GM19438 (cell line): ENCODE data around the gene NSUN4.
"Not testable (repeated sequence)": the region's sequence is repeated elsewhere in the genome, so short reads cannot be mapped to it uniquely, and the experiment has no call there.

Experiments used
- ATAC-seq: cut with Tn5 transposase; IDR thresholded peaks from one replicate; pipeline ENCODE4 v1.9.1; 2021; ENCODE audit warnings: low read depth; ENCODE audit not compliant: unreplicated experiment

Gene NSUN4

DNA sequence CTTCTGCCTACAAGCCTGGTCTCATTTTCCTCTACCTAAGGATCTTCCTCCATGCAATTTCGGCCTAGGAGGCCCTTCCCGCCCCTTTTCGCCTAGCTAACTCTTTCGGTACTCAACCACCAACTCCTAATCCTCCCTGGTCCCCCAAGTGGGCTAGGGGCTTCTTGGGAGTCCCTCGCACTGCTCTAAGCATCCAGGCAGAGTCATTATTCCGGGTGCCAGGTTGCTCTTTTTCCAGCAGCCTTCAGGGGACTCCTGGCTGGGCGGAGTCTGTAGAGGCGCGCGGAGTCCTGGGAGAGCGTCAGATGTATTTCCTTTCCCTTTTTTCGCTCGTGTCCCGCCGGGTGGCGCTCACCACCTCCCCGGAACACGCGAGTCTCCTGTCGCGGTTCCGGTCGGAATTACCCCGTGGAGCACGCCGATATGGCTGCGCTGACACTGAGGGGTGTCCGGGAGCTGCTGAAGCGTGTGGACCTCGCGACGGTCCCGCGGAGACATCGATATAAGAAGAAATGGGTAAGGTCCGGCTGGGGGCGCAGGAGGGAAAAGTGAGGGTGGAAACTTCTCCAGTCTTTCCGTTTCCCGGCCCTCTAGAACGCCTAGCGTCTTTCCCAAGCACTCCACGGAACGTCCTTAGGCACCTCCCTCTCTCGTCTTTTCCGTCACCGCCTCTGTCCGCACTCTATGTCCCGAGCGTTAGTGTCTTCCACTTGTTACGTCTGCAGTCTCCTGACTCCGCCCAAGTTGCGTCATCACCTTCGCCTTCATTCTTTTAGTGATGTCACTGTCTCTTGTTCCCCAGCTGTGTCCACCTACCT is at the start of gene NSUN4:
Gene NSUN4, plus strand, starts transcription at position 404 of the 818 bp plus-strand sequence. Its CDS starts 20 bp downstream, at position 424.
- ATAC-seq = peak; percentile 84

DNA sequence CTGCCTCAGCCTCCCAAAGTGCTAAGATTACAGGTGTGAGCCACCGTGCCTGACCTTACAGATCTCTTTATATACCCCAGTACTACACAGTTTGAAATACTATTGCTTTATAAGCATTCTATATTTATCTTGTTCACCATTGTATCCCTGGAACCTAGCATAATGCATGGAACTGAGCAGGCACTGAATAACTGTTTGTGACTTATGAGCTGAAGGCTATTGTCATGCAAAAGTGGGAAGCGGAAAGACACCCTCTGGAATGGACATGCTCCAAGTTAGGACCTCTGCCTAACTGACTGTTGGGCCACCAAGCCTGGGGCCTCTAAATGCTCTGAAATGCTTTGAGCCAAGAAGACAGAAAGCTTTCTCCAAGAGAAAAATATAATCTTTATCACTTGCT is 45.3 kb upstream of the NSUN4 start:
- no peak for ATAC-seq

DNA sequence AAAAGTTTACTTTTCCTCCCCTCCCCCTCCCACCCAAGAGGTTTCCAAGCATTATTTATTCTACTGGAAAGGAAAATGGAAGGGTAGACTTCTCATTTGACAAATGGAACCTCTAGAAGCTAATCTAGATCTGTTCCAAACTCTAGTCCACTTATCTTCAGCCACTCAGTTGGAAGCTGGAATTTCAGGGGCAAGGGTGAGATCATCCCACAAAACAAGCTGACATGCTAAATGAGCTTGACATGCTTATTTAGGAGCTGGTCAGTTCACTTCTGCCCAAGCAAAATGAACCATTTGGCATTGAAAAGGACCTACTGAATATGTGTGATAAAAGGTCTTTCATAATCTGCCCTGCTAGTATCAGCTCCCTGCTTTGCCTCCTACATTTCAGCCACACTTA is 42.2 kb upstream of the NSUN4 start:
- no peak for ATAC-seq

DNA sequence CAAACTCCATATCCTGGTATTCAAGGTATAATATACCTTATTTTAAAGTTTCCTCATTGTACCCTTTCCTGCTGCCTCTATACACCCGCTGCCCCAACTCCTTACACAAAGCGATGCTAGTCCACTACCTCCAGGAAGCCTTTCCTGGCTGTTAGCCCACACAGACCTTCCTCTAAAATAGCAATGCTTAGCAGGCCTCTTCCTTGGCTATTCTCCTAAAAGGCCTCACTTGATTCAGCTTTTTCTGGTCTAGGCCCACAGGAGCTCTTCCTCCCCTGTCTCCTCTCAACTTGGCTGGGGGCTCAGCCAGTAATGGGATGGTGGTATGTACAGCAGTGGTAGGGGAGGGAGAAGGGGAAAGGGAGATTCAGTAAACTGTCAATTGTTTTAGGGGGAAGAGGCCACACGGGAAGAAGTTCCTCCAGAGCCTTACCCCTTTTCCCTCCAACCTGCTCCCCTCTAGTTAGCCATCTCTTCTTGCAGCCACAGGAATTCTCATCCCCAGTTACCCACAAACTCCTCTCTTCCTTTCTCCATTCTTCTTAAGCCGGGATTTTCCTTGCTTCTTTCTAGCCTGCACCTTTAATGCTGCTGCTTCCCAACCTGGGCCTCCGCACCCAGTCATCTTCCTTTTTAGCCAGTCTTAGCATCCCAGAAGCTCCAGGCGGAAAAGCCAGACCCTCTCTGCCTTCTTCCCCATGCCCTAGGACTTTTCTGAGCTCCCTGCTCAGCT is 39.8 kb upstream of the NSUN4 start:
- ATAC-seq = no peak

DNA sequence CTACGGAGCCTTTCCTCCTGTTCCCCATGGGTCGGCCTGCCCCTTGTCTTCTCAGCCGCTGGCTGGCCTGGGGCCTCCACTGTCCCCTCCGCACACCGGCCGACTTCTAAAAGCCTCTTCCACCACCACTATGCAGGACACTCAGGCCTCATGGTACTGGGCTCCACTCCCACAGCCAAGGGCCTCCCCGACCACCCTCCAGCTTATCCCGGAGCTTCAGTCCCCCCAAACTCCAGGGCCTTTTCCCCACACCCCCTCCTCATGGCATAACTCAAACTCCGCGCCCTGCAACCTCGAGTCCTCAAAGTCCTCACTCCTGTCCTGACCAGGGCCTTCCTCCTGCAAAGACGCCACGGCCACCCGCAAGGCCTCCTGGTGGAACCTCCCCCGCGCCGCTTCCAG is 39.2 kb upstream of the NSUN4 start:
- ATAC-seq = no peak

DNA sequence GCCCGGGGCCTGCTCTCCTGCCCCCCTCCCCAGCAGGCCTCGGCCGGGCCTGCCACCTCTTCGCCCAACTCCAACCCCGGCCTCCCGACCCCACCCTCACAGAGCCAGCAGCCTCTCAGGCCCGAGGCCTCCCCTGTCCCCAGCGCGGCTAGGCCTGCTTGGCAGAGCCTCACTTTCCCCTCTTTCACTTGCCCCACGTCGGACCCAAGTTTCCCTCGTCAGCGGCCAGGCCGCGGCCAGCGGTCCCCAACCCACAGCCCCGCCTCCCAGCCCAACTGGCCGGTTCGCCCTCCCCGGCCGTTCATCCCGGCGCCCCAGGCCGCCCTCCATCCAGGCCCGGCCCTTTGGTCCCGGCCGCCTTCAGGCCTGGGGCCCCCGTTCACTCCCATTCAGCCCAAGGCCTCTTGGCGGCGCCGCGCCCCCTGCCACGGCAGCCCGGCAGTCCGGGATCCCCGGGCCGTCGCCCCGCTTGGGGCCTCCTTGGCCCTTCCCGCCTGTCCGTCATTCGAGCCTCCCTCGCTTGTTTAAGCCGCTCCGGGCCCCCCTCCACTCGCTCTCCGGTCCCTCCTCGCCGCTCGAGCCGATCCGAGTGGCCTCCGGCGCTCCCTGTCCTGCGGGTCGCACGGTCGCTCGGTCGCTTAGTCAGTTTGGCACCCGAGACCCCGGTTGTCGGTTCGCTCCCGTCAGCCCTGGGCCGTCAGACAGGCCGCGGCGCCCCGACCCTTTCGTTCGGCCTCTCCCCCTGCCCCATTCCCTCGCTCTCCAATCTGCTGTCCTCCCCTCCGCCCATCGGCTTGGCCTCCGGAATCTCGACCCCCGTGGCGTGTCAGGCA is 38.6 kb upstream of the NSUN4 start:
- no peak for ATAC-seq

DNA sequence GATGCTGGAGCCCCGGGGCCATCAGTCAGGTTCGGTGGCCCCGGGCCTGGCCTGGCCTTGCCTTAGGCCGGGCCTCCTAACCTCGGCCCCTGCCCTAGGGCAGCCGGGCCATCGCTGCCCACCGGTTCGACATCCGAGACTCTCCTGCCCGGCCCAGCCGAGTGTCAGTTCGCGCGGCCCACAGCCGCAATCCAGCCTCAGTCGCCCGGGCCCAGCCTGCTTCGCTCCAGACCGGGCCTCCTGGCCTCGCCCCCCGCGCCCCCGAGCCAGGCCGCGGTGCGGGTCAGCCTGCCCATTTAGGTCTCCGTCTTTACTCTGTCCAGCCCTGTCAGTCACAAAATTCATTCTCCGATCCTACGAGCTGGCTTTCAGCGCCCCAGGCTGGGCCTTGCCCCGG is 38.0 kb upstream of the NSUN4 start:
- ATAC-seq = no peak

DNA sequence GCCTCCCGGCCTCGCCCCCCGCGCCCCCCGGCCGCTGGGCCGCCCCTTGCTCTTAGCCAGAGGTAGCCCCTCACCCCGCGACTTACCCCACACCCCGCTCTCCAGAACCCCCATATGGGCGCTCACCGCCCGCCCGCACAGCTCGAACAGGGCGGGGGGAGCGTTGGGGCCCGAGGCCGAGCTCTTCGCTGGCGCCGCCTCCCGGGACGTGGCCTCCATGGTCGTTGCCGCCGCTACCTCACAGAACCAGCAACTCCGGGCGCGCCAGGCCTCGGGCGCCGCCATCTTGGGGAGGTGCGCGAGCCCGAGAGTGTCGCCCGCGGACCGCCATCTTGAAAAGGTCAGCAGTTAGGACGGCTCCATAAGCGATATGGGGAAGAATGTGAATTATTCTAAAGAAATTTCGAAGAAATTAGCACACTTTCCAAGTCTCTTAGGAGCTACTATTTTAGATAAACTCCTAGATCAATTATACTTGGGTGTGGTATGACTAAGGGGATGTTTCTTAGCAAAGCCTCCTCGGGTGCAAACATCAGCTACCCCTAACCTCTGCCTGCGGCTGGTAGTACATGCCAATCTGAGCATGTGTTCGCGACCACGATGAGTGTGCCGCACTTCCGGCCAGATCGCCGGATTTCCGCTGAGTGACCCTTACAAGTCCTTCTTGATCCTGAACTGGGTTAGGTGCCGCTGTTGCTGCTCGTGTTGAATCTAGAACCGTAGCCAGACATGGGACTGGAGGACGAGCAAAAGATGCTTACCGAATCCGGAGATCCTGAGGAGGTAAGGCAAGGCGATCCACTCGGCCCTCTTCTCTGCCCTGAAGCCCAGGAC is 37.4 kb upstream of the NSUN4 start, which contains the start of the genes LRRC41 and UQCRH:
Gene LRRC41, minus strand, starts transcription at position 579 of the 834 bp plus-strand sequence. Its CDS starts 294 bp downstream, at position 285.
Gene UQCRH, plus strand, starts transcription at position 661 of the 834 bp plus-strand sequence. Its CDS starts 69 bp downstream, at position 730.
- peak; percentile 65 for ATAC-seq

DNA sequence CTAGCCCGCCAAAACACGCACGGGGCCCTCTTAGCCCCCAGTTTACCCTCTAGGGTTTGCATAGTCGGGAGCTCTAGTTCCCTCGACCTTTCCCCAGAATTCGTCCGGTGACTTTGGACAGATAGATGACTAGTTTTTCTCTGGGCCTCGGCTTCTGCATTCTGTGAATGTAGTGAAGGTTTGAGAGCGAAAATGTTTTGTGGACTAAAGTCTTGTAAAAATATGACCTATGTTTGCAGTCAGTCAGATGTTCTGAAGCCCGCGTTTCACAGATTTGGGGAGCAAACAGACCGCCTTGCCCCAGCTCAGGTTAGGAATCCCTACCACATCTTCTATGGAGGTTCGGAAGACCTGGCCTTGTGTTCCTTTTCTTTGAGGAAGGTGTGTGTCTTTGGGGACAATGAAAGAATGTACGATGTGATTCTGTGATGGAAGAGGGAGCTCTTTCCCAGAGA is 36.7 kb upstream of the NSUN4 start:
- ATAC-seq = no peak

DNA sequence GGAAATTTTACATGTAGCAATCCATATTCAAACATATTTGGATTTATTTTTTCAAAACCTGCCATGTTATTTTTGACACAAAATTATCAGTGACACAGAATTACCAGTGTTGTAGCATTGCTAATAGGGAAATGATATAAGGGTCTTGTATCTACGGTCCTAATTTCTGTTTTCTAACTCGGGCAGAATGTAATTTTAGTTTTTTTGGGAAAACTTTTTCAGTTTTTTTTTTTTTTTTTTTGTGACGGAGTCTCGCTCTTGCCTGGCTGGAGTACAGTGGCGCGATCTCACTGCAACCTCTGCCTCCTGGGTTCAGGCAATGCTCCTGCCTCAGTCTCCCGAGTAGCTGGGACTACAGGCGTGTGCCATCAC is 34.5 kb upstream of the NSUN4 start:
- ATAC-seq = no peak

DNA sequence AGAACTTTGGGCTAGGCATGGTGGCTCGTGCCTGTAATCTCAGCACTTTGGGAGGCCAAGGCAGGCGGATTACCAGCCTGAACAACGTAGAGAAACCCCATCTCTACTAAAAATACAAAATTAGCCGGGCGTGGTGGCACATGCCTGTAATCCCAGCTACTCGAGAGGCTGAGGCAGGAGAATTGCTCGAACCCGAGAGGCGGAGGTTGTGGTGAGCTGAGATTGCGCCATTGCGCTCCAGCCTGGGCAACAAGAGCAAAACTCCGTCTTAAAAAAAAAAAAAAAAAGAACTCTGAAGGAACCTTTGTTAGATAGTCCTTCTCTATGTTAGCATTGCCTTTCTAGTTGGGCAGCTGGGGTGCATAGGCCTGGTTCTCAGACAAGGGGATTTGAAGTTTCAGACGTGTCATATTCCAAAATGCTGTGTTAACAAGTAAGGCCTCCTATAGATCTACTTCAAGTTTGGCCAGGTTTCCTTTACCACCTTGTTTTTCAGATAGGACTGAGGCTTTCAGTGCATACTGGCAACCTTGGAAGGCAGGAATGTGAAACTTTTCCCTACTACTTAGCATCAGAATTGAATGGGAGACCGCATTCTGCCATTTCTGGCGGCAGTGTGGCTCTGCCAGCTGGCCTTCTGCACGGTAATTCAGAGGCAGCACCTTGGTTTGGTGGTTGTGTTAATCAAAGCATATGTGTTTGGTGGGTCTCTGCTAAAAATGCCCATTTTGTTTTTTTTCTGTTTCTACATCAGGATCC is 31.0 kb upstream of the NSUN4 start:
- no peak for ATAC-seq

DNA sequence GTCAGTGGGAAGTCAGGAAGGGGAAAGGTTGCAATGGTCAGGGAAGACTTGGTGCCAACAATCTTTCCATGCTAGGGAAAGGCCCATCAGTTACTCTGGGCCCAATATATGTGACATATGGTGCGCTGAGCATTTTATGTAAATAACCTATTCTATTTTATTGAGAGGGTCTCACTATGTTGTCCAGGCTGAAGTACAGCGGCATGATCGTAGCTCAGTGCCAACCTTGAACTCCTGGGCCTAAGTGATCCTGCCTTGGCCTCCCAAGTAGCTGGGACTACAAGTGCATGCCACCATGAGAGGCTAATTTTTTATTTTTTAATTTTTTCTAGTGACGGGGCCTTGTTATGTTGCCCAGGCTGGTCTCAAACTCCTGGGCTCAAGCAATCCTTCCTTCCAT is 30.3 kb upstream of the NSUN4 start:
- ATAC-seq = no peak

DNA sequence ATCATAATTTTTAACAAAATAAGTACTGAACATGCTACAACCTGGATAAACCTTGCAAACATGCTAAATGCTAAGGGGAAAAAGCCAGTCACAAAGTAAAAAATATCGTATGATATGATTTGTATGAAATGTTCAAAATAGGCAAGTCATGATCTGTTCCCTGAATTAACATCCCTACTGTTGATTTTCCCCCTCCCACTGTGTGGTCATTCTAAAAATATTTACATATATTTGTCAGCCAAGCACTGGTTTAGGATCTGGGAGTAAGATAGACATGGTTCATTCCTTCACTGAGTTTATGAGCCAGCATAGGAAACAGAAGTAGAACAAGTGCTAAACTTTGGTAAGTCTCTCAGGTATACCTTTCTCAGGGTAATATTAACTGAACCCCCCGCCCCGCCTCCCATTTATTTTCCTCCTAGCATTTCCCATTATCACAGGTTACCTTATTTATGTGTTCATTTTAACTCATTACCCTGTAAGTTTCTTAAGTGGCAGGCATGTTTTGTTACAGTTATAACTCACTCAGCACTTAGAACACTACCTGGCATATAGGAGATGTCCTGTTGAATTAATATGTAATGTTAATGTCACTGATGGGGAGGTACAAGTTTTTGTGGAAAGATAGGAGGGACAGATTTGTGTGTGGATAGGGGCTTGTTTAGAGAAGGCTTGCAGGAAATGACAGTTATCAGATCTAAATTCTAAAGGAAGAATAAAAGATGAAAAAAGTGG is 24.8 kb upstream of the NSUN4 start:
- no peak for ATAC-seq

DNA sequence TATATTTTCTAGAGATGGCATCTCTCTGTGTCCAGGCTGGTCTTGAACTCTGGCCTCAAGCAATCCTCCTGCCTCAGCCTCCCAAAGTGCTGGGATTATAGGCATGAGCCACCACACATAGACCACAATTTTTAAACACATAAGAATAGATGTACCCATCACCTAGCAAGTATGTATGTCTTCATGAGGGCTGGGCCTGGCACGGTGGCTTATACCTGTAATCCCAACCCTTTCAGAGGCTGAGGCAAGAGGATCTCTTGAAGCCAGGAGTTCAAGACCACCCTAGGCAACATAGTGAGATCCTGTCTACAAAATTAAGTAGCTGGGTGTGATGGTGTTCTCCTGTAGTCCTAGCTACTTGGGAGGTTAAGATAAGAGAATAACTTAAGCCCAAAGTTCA is 23.3 kb upstream of the NSUN4 start:
- ATAC-seq = no peak

DNA sequence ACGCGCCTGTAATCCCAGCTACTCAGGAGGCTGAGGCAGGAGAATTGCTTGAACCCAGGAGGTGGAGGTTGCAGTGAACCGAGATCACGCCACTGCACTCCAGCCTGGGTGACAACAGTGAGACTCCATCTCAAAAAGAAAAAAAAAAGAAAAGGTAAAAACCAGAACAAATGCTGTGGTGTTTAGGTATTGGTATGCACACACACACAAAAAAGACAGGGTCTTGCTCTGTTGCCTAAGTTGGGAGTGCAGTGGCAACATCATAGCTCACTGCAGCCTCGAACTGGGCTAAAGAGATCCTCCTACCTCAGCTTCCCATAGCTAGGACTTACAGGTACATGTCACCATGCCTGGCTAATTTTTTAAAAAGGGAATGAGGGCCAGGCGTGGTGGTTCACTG is 21.3 kb upstream of the NSUN4 start:
- not testable (repeated sequence) for ATAC-seq

DNA sequence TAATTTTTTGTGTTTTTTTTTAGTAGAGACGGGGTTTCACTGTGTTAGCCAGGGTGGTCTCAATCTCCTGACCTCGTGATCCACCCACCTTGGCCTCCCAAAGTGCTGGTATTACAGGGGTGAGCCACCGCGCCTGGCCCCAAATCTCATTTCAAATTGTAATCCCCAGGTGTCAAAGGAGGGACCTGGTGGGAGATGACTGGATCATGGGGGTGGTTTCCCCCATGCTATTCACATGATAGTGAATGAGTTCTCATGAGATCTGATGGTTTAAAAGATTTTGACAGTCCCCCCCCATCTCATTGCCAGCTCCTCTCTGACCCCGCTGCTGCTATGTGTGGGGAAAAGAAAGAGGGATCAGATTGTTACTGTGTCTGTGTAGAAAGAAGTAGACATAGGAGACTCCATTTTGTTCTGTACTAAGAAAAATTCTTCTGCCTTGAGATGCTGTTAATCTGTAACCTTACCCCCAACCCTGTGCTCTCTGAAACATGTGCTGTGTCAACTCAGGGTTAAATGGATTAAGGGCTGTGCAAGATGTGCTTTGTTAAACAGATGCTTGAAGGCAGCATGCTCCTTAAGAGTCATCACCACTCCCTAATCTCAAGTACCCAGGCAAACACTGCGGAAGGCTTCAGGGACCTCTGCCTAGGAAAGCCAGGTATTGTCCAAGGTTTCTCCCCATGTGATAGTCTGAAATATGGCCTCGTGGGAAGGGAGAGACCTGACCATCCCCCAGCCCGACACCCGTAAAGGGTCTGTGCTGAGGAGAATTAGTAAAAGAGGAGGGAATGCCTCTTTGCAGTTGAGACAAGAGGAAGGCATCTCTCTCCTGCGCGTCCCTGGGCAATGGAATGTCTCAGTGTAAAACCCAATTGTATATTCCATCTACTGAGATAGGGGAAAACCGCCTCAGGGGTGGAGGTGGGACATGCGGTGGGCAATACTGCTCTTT is 20.4 kb upstream of the NSUN4 start:
- not testable (repeated sequence) for ATAC-seq

DNA sequence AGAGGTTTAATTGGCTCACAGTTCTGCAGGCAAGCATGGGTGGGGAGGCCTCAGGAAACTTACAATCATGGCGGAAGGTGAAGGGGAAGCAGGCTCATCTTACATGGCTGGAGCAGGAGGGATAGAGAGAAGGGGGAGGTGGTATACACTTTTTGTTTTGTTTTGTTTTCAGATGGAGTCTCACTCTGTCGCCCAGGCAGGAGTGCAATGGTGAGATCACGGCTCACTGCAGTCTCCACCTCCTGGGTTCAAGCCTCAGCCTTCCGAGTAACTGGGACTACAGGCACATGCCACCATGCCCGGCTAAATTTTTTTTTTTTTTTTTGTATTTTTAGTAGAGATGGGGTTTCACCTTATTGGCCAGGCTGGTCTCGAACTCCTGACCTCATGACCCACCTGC is 18.4 kb upstream of the NSUN4 start:
- ATAC-seq = not testable (repeated sequence)
